B cell (primary cell): Measurements from ENCODE around the gene IL17F. TPM values are rescaled to one million over a fixed set of nuclear protein-coding genes. Genes with fewer than 3 reads are reported as not detected.

ENCODE experiments used
- ATAC-seq: fragments of 200-7000 bp; cut with Tn5 transposase; one replicate; pipeline ENCODE4 v1.10.0; 2021; ENCODE audit warnings: low read depth, mild to moderate bottlenecking, moderate number of reproducible peaks, moderate library complexity
- CTCF ChIA-PET: fragments of 350-600 bp; sonication (Branson Sonifier 250); formaldehyde crosslinking; loops from one replicate; lab custom pipeline; 2021; ENCODE audit warnings: antibody characterized with exemption, inconsistent platforms; lab: Charles Lee
- POLR2A ChIA-PET: fragments of 350-600 bp; sonication (Branson Sonifier 250); formaldehyde crosslinking; loops from one replicate; lab custom pipeline; 2021; ENCODE audit warnings: antibody characterized with exemption; lab: Charles Lee
- DNase-seq: peaks from one replicate; pipeline ENCODE4 v3.0.0; 2013
- H2AFZ ChIP-seq: 2 replicates; pipeline ENCODE4 v1.6.1; 2012; ENCODE audit warnings: mild to moderate bottlenecking, low read depth, low read length; ENCODE audit not compliant: insufficient read depth, poor library complexity, severe bottlenecking
- H3K27ac ChIP-seq, 2 donors: 1 replicate in 1 of 2; 2 replicates in 1 of 2; pipeline ENCODE4 v1.5.1; 2012 to 2013; ENCODE audit warnings: low read length in 2 of 2, mild to moderate bottlenecking in 2 of 2, moderate library complexity in 1 of 2
- H3K27me3 ChIP-seq, 4 experiments: fragments of 200-600 bp in 1 of 4; sonication (generic) in 1 of 4; replicated peaks in 1 of 4; 1 replicate in 2 of 4; 2 replicates in 2 of 4; pipeline versions ENCODE4 v1.6.1 to v1.7.0; 2013 to 2016; ENCODE audit warnings: low read length in 3 of 4, mild to moderate bottlenecking in 2 of 4, mixed read lengths in 1 of 4, moderate library complexity in 1 of 4; ENCODE audit not compliant: insufficient read depth in 4 of 4, control insufficient read depth in 3 of 4; ENCODE audit errors: control extremely low read depth in 1 of 4
- H3K36me3 ChIP-seq, 2 experiments: replicated peaks in 1 of 2; 1 replicate in 1 of 2; 2 replicates in 1 of 2; pipeline versions ENCODE4 v1.6.1 to v1.7.1; 2013; ENCODE audit warnings: low read length in 1 of 2; ENCODE audit not compliant: insufficient read depth in 2 of 2, control insufficient read depth in 1 of 2; ENCODE audit errors: control extremely low read depth in 1 of 2, extremely low read depth in 1 of 2
- H3K4me1 ChIP-seq, 2 donors: fragments of 200-600 bp in 1 of 2; sonication (generic) in 1 of 2; 1 replicate in 1 of 2; 2 replicates in 1 of 2; pipeline versions ENCODE4 v1.5.1 to v1.6.1; 2013 to 2017; ENCODE audit warnings: low read length in 2 of 2; ENCODE audit not compliant: control insufficient read depth in 2 of 2, insufficient read depth in 2 of 2
- H3K4me2 ChIP-seq: replicated peaks from 2 replicates; pipeline ENCODE3; 2012; ENCODE audit warnings: mild to moderate bottlenecking, low read depth, low read length; ENCODE audit not compliant: poor library complexity, severe bottlenecking
- H3K4me3 ChIP-seq, 5 experiments: fragments of 200-600 bp in 1 of 5; sonication (generic) in 1 of 5; 1 replicate in 3 of 5; 2 replicates in 2 of 5; pipeline versions ENCODE4 v1.5.1 to v1.7.0; 2011 to 2016; ENCODE audit warnings: low read length in 4 of 5, mild to moderate bottlenecking in 4 of 5, low read depth in 2 of 5, control low read depth in 1 of 5, moderate library complexity in 1 of 5; ENCODE audit not compliant: insufficient read depth in 1 of 5; ENCODE audit errors: control extremely low read depth in 1 of 5, extremely low read depth in 1 of 5
- H3K79me2 ChIP-seq: fragments of 200-600 bp; sonication (generic); one replicate; pipeline ENCODE4 v1.6.0; 2016; ENCODE audit warnings: low read length; ENCODE audit not compliant: control insufficient read depth, insufficient read depth
- H3K9ac ChIP-seq: fragments of 200-600 bp; sonication (generic); 2 replicates; pipeline ENCODE4 v1.6.1; 2017; ENCODE audit warnings: mild to moderate bottlenecking, low read length, moderate library complexity
- H3K9me3 ChIP-seq, 3 donors: one replicate each; pipeline versions ENCODE4 v1.6.1 to v1.7.1; 2013; ENCODE audit warnings: low read length in 2 of 3; ENCODE audit not compliant: control insufficient read depth in 2 of 3, insufficient read depth in 1 of 3; ENCODE audit errors: control extremely low read depth in 1 of 3
- H4K20me1 ChIP-seq: 2 replicates; pipeline ENCODE4 v1.6.0; 2012; ENCODE audit warnings: mild to moderate bottlenecking, low read length; ENCODE audit not compliant: insufficient read depth, control insufficient read depth, poor library complexity, severe bottlenecking
- H3K27ac Mint-ChIP-seq: one replicate; pipeline ENCODE4 v1.8.0; 2021; ENCODE audit warnings: mixed read lengths
- H3K27me3 Mint-ChIP-seq: one replicate; pipeline ENCODE4 v1.8.0; 2021; ENCODE audit warnings: mixed read lengths
- H3K4me1 Mint-ChIP-seq: one replicate; pipeline ENCODE4 v1.8.0; 2021; ENCODE audit warnings: mixed read lengths
- H3K4me3 Mint-ChIP-seq: one replicate; pipeline ENCODE4 v1.8.0; 2021; ENCODE audit warnings: mixed read lengths
- H3K9me3 Mint-ChIP-seq: one replicate; pipeline ENCODE4 v1.8.0; 2022; ENCODE audit warnings: mixed read lengths; ENCODE audit not compliant: insufficient read depth
- CTCF ChIP-seq: fragments of 200-600 bp; IDR thresholded peaks from one replicate; pipeline ENCODE4 v1.8.0; 2022; ENCODE audit warnings: antibody characterized with exemption, mild to moderate bottlenecking
- EZH2 ChIP-seq: IDR thresholded peaks from 2 replicates; pipeline ENCODE4 v1.6.1; 2012; ENCODE audit warnings: borderline replicate concordance, low read depth, mild to moderate bottlenecking, moderate library complexity, low read length; ENCODE audit not compliant: insufficient read depth, poor library complexity, severe bottlenecking
- whole genome bisulfite sequencing: methylation state at CpG from one replicate; pipeline ENCODE4 v1.1.5; 2013; ENCODE audit warnings: missing lambda C conversion rate; ENCODE audit not compliant: insufficient coverage; 5-methylcytosine and 5-hydroxymethylcytosine counted together
- intact Hi-C: fragments of 100-400 bp; cut with micrococcal nuclease; formaldehyde crosslinking; loops from one replicate; pipeline ENCODE4 v1.10.0; 2022
- polyA plus RNA-seq: library from polyadenylated mRNA; depleted of rRNA; stranded (reverse); fragments of >200 nt; gene quantifications from 2 replicates; pipeline ENCODE4 v1.2.3, GENCODE V29; 2012
- total RNA-seq, 2 donors: library from RNA; stranded (reverse); fragments of 120-200 nt in 1 of 2; gene quantifications; 1 replicate in 1 of 2; 2 replicates in 1 of 2; pipeline versions ENCODE4 v1.2.3 to v1.2.4, GENCODE V29; 2013 to 2022

The IL17F gene
- total and polyA plus RNA-seq, 2 donors (not counting 1 experiment from before 2014, with no cell fraction given) = not detected

- Histone ChIP-seq H2AFZ (peak overlapping the region; percentile 93), H3K79me2 (peaks cover 25% of the 10 kb centered on the region), H3K27me3 (no peaks in the 10 kb centered on the region), H4K20me1 (peaks cover 6% of the 10 kb centered on the region), H3K4me3 (peak overlapping the region; percentile 67 to 83 (median 80)), H3K4me1 (peaks cover 15 to 19% of the 10 kb centered on the region in 2 donors), H3K4me2 (peak overlapping the region; percentile 83), H3K27ac (peak overlapping the region; percentile 12 to 71), H3K9ac (peak overlapping the region; percentile 81), H3K9me3 (no peaks in the 10 kb centered on the region), H3K36me3 (peaks cover 0 to 25% of the 10 kb centered on the region in 2 experiments)
- Mint-ChIP-seq H3K9me3 (no peaks in the 10 kb centered on the region), H3K27ac (no peak overlapping the region), H3K27me3 (no peaks in the 10 kb centered on the region), H3K4me1 (peaks cover 22% of the 10 kb centered on the region), H3K4me3 (no peak overlapping the region)
- ATAC-seq (no peak), DNase-seq (no peak)
- intact Hi-C loops = loop anchor here (1.0 to 10.0 kb wide), 5 partner anchors 131 to 1367 kb away; partner anchors contain the start of genes FBXO9 and GCLC
- TF ChIP-seq EZH2 (no peak), CTCF (peak; percentile 34)
- ChIA-PET CTCF (interaction anchor here (0.7 to 7.5 kb wide), 32 partner anchors 8 to 1366 kb away, joined by 3 to 174 read pairs (median 6); partner anchors contain the start of genes EFHC1, PAQR8 and TRAM2), POLR2A (interaction anchor here (0.6 to 1.7 kb wide), 6 partner anchors 9 to 117 kb away, joined by 3 to 14 read pairs (median 4); partner anchors contain the start of gene PAQR8)
- WGBS = no CpG with 5 or more reads among the region's 12 CpGs
Observed at GRCh38 chr6:52285177-52286068, 41.1 kb upstream of the IL17F start.
